K562 (cell line): ENCODE measurements around the gene FAAP100. TPM values are rescaled to one million over a fixed set of nuclear protein-coding genes. Genes with fewer than 3 reads are reported as not detected.

ENCODE experiments used
- ATAC-seq: fragments of 200-7000 bp; cut with Tn5 transposase; 3 replicates; pipeline ENCODE4 v1.9.1; 2020; ENCODE audit warnings: moderate library complexity
- BruUV-seq: library from RNA; stranded (reverse); fragments of 400-500 nt; replicated peaks from 2 replicates; lab custom pipeline; 2021; lab: Mats Ljungman, UMichigan
- CTCF ChIA-PET: fragments of 300-600 bp; formaldehyde crosslinking; extraction: SDS; loops from one replicate; lab custom pipeline; 2021; ENCODE audit warnings: low intra/inter-chr PET ratio; lab: Yijun Ruan, JAX
- POLR2A ChIA-PET: fragments of 300-600, 350-650 bp; sonication (Branson Sonifier 250); formaldehyde crosslinking; extraction: SDS; loops from one replicate; lab custom pipeline; 2021; ENCODE audit warnings: antibody characterized with exemption, inconsistent platforms; lab: Yijun Ruan, JAX
- DNase-seq, 4 experiments: peaks; one replicate each; pipeline versions ENCODE4 v3.0.0 to v3.0.0-alpha.2; 2011 to 2018; ENCODE audit warnings: low spot score in 3 of 4, mixed read lengths in 3 of 4; ENCODE audit errors: extremely low read depth in 1 of 4
- FAIRE-seq: peaks from 2 replicates; lab custom pipeline; 2011; peaks lifted over from hg19 to GRCh38; lab: Jason Lieb, UNC
- H2AFZ ChIP-seq: 2 replicates; pipeline ENCODE4 v1.6.0; 2011; ENCODE audit warnings: low read depth, low read length, control low read depth, inconsistent platforms
- H3K27ac ChIP-seq: fragments of 200-600 bp; 3 replicates; pipeline ENCODE4 v1.8.0; 2011; ENCODE audit warnings: low read depth, mild to moderate bottlenecking, control low read depth, inconsistent platforms, low read length, moderate library complexity, mixed read lengths; ENCODE audit errors: extremely low read depth
- H3K27me3 ChIP-seq, 2 experiments: fragments of 300-600 bp in 1 of 2; 2 replicates in 1 of 2; 3 replicates in 1 of 2; pipeline versions ENCODE4 v1.6.0 to v1.8.0; 2011; ENCODE audit warnings: inconsistent platforms in 2 of 2, low read length in 2 of 2, mild to moderate bottlenecking in 1 of 2, mixed read lengths in 1 of 2, moderate library complexity in 1 of 2; ENCODE audit not compliant: control insufficient read depth in 2 of 2, insufficient read depth in 2 of 2
- H3K36me3 ChIP-seq: fragments of 300-600 bp; 3 replicates; pipeline ENCODE4 v1.8.0; 2011; ENCODE audit warnings: mild to moderate bottlenecking, low read length, inconsistent platforms; ENCODE audit not compliant: control insufficient read depth, insufficient read depth
- H3K4me1 ChIP-seq, 2 experiments: fragments of 200-600 bp in 1 of 2; replicated peaks in 1 of 2; 2 replicates in 1 of 2; 3 replicates in 1 of 2; pipeline versions ENCODE4 v1.5.1 to v1.8.0; 2011; ENCODE audit warnings: inconsistent platforms in 2 of 2, low read length in 2 of 2, mild to moderate bottlenecking in 1 of 2, mixed read lengths in 1 of 2, moderate library complexity in 1 of 2; ENCODE audit not compliant: control insufficient read depth in 2 of 2, insufficient read depth in 2 of 2
- H3K4me2 ChIP-seq: 2 replicates; pipeline ENCODE4 v1.6.1; 2011; ENCODE audit warnings: low read length, control low read depth, inconsistent platforms, mixed read lengths; ENCODE audit not compliant: insufficient read depth
- H3K4me3 ChIP-seq: fragments of 200-600 bp; sonication (generic), shearing (Covaris generic); 2 replicates; pipeline ENCODE4 v1.5.1; 2016; ENCODE audit warnings: control low read depth, inconsistent platforms
- H3K79me2 ChIP-seq: fragments of 200-600 bp; 3 replicates; pipeline ENCODE4 v1.8.0; 2011; ENCODE audit warnings: low read length, inconsistent platforms; ENCODE audit not compliant: control insufficient read depth, insufficient read depth
- H3K9ac ChIP-seq, 2 experiments: 2 replicates each; pipeline versions ENCODE4 v1.6.0 to v1.6.1; 2011; ENCODE audit warnings: low read depth in 2 of 2, low read length in 2 of 2, control low read depth in 1 of 2, inconsistent platforms in 1 of 2, mild to moderate bottlenecking in 1 of 2, mixed read lengths in 1 of 2; ENCODE audit not compliant: insufficient read depth in 1 of 2
- H3K9me1 ChIP-seq: one replicate; pipeline ENCODE4 v1.6.0; 2011; ENCODE audit warnings: inconsistent platforms, mild to moderate bottlenecking, low read length, moderate library complexity; ENCODE audit not compliant: control insufficient read depth, insufficient read depth
- H3K9me3 ChIP-seq: replicated peaks from 2 replicates; pipeline ENCODE4 v1.5.1; 2011; ENCODE audit warnings: low read depth, low read length, inconsistent platforms; ENCODE audit not compliant: control insufficient read depth, insufficient read depth
- H4K20me1 ChIP-seq: replicated peaks from 2 replicates; pipeline ENCODE4 v1.6.1; 2011; ENCODE audit warnings: low read length, inconsistent platforms, mixed read lengths; ENCODE audit not compliant: control insufficient read depth, insufficient read depth
- ARID3B ChIP-seq: fragments of 250-450 bp; sonication (Bioruptor Pico); IDR thresholded peaks from 2 replicates; pipeline ENCODE4 v1.4.0; 2020; ENCODE audit warnings: borderline replicate concordance
- CTBP1 ChIP-seq: fragments of 450-650 bp; IDR thresholded peaks from 2 replicates; pipeline ENCODE4 v1.6.1; 2016; ENCODE audit warnings: borderline replicate concordance
- RBFOX2 ChIP-seq: fragments of 200-400 bp; formaldehyde crosslinking; IDR thresholded peaks from 2 replicates; pipeline ENCODE4 v1.6.1; 2017; ENCODE audit warnings: low read depth, mild to moderate bottlenecking, low read length, moderate library complexity
- SPI1 ChIP-seq: IDR thresholded peaks from 2 replicates; pipeline ENCODE4 v1.6.1; 2011; ENCODE audit warnings: low read depth, low read length, control low read depth, borderline replicate concordance
- SUPT5H ChIP-seq: fragments of 450-650 bp; IDR thresholded peaks from 2 replicates; pipeline ENCODE4 v1.6.1; 2016
- ZNF354B ChIP-seq: fragments of 250-450 bp; sonication (Bioruptor Pico); IDR thresholded peaks from 2 replicates; pipeline ENCODE4 v1.4.0; 2020
- WGBS: fragments of 100-300 bp; shearing (Covaris generic); methylation state at CpG from one replicate; pipeline ENCODE4 v1.1.6; 2016; ENCODE audit warnings: low coverage, mixed read lengths; ENCODE audit not compliant: insufficient coverage; ENCODE audit errors: missing lambda C conversion rate; 5-methylcytosine and 5-hydroxymethylcytosine counted together
- in situ Hi-C: fragments of 300-500 bp; cut with MboI; formaldehyde crosslinking; loops from 4 replicates; pipeline ENCODE4 v1.15.0; 2018; ENCODE audit warnings: inconsistent platforms, mixed read lengths
- intact Hi-C: fragments of 100-400 bp; cut with micrococcal nuclease; formaldehyde crosslinking; loops from 2 replicates; pipeline ENCODE4 v1.14.2; 2022
- polyA plus RNA-seq, 8 experiments: library from polyadenylated mRNA; depleted of rRNA in 4 of 8; stranded (reverse) in 5 of 8; unstranded in 3 of 8; fragments of >200 nt; fragmentation: Nextera tagmentation in 2 of 8; fragmentation: Illumina TruSeq in 1 of 8; extraction: Ambion mirVana in 2 of 8; extraction: Trizol in 1 of 8; gene quantifications; 2 replicates each; pipeline versions ENCODE4 v1.2.1 to v1.2.3, GENCODE V29; 2011 to 2014; ENCODE audit warnings: inconsistent platforms in 1 of 8, missing spikeins in 1 of 8
- total RNA-seq, 7 experiments: library from RNA; depleted of rRNA in 6 of 7; stranded (reverse); fragments of >200 nt in 6 of 7; fragmentation: Illumina TruSeq in 2 of 7; extraction: Trizol in 2 of 7; gene quantifications; 2 replicates each; pipeline versions ENCODE4 v1.2.1 to v1.2.3, GENCODE V29; 2011 to 2021; ENCODE audit warnings: low replicate concordance in 1 of 7

Gene FAAP100
- total and polyA plus RNA-seq, 9 of the 15 experiments (the other 6 are each of a cell fraction or from before 2014, with no cell fraction given): 0.31 to 51.2 (median 12.6) TPM

DNA sequence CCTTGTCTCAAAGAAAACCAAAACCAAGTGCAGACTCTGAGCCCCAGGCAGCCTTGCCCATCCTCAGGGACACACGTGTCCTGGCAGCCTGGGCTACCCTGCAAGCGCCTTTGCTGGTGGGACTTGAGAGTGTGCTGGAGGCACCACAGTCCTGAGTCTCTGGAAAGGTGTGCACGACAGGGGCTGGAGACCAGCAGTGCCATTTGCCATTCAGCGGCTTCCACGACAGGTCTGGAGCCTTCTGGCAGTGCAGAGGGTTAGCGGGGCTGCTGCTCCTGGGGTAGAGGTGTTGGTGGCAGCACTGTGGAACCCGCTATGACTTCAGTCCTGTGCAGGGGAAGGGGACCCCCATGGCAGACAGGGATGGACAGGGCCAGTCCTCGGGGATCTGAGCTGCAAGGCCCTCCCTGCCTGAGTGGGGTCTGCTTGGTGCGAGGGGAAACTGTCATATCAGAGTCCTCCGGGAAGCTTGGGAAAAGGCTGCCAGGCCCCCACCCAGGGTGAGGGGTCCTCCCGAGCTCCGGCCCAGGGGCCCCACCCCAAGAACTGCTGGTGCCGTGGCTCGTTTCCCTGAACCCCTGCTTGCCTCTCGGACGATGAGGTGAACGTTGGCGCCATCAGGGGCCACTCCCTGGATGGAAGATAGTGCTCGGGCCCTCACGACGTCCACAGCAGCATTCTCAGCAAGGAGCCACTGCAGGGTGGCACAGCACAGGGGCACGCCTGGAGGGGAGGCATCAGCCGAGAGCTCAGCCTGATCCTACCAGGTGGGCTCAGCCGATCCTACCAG is 6.8 kb downstream of the FAAP100 start (continued):
- no peak for TF ChIP-seq ARID3B (CRISPR knock-in tag)
- no peak for TF ChIP-seq CTBP1
- TF ChIP-seq ZNF354B: no peak
- TF ChIP-seq RBFOX2: peak; percentile 36; the same call in 1 of the 2 replicates

GRCh38 chr17:81544281-81544974 is 7.7 kb downstream of the FAAP100 start:
- ChIA-PET POLR2A (interaction anchor here (1.9 to 2.5 kb wide), 2 partner anchors 8 to 11 kb away, joined by 6 to 12 read pairs; partner anchors contain the start of gene FAAP100), CTCF (no interaction called here)
- Histone ChIP-seq H3K9me1 (no peaks in the 10 kb centered on the region), H3K4me3 (no peak overlapping the region), H3K4me2 (no peak overlapping the region), H3K79me2 (peaks cover 5% of the 10 kb centered on the region), H3K27ac (no peak overlapping the region), H3K36me3 (peaks cover 83% of the 10 kb centered on the region; the same call in 2 of the 3 replicates), H4K20me1 (no peaks in the 10 kb centered on the region), H3K27me3 (no peaks in the 10 kb centered on the region), H2AFZ (no peak overlapping the region), H3K4me1 (peaks cover 0 to 36% of the 10 kb centered on the region in 2 experiments; a peak in 1 of 5 replicates), H3K9me3 (no peaks in the 10 kb centered on the region), H3K9ac (no peak overlapping the region)
- in situ Hi-C loops: no loop called here
- TF ChIP-seq SUPT5H (0 out of 2 replicates have a peak, but pooled peaks have one; percentile 14), SPI1 (no peak)
- no peak for DNase-seq
- intact Hi-C loops: no loop called here
- BruUV-seq: no TSS peak
- WGBS: 90% methylated on average over 16 of the region's 16 CpGs
- ATAC-seq: no peak
- no peak for FAIRE-seq
